Subcutaneous adipose tissue (tissue), 4 donors: ENCODE data around the gene CDC42EP5. TPM values are rescaled to one million over a fixed set of nuclear protein-coding genes. Genes with fewer than 3 reads are reported as not detected.

Experiments used
- total RNA-seq, 4 donors: library from RNA; depleted of rRNA; stranded (reverse); fragments of >200 nt; gene quantifications; one replicate each; pipeline ENCODE4 v1.1.0, GENCODE V29; 2016
- TF ChIP-seq, protein P1 (sequence below): fragments of 450-650 bp; IDR thresholded peaks from one replicate; pipeline ENCODE4 v1.5.1; 2016; ENCODE audit warnings: low read depth, mild to moderate bottlenecking, control low read depth, antibody characterized with exemption, moderate library complexity

Gene CDC42EP5
- total RNA-seq, 4 donors from 2014 or later: 0.98 to 11.6 (median 9.8) TPM

DNA sequence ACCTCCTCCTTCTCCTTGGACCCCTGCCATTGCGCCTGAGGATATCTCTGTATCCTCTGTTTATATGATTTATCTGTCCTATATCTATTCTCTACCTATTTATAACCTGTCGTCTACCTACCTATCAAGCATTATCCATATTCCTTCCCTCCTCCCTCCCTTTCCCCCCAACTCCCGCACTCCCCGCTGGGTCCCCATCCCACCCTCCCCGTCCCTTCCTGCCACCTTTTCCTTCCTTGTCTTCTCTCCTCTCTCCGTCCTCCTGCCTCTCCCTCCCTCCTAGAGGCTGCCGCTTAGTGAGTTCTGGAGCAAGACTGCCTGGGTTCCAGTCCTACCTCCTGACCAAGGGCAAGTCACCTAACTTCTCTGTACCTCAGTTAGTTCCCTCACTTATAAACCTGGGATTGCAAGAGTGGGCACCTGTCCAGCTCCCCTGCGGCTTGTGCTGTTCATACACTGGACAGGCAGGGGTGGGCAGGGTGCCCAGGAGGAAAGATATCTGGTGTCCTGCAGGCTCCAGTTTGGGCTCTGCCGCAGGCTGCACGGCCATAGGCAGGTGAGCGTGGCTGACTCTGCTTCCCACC, 41.7 kb downstream of the CDC42EP5 start:
- TF ChIP-seq, protein P1, sequence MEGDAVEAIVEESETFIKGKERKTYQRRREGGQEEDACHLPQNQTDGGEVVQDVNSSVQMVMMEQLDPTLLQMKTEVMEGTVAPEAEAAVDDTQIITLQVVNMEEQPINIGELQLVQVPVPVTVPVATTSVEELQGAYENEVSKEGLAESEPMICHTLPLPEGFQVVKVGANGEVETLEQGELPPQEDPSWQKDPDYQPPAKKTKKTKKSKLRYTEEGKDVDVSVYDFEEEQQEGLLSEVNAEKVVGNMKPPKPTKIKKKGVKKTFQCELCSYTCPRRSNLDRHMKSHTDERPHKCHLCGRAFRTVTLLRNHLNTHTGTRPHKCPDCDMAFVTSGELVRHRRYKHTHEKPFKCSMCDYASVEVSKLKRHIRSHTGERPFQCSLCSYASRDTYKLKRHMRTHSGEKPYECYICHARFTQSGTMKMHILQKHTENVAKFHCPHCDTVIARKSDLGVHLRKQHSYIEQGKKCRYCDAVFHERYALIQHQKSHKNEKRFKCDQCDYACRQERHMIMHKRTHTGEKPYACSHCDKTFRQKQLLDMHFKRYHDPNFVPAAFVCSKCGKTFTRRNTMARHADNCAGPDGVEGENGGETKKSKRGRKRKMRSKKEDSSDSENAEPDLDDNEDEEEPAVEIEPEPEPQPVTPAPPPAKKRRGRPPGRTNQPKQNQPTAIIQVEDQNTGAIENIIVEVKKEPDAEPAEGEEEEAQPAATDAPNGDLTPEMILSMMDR: no peak

DNA sequence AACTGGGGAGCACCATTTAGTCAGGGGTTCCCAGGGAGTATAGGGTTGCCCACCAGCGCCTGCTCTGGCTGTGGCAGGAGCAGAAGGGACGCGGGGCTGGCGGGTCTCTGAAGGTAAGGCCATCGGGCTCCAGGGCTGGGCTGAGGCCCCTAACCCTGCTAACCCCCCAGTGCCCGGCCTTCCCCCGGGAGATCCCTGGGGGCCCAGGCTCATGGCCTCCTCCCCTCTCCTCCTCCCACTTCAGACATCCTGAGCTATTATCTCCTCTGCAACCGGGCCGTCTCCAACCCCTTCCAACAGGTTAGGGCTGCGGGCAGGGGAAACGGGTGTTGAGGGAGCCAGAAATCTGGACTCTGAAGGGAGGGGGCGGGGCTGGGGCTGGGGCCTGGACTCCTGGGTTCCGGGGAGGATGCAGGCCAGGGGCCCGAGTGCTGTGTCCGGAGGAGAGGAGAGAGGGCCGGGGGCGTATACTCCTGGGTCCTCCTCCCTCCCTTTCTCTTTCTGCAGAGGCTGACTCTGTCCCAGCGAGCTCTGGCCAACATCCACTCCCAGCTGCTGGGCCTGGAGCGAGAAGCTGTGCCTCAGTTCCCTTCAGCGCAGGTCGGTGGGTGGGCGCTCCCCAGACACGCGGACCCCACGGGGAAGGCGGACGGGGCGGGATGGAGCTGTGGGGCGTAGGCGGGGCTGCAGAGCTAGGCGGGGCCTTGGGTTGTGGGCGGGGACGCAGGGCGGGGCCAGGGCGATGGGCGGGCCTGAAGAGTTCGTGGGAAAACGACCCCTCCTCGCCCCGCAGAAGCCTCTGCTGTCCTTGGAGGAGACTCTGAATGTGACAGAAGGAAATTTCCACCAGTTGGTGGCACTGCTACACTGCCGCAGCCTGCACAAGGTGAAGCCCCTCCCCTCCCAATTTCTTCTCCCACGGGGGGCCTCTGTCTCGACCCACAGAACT, 42.5 kb downstream of the CDC42EP5 start:
- TF ChIP-seq, protein P1: no peak

DNA sequence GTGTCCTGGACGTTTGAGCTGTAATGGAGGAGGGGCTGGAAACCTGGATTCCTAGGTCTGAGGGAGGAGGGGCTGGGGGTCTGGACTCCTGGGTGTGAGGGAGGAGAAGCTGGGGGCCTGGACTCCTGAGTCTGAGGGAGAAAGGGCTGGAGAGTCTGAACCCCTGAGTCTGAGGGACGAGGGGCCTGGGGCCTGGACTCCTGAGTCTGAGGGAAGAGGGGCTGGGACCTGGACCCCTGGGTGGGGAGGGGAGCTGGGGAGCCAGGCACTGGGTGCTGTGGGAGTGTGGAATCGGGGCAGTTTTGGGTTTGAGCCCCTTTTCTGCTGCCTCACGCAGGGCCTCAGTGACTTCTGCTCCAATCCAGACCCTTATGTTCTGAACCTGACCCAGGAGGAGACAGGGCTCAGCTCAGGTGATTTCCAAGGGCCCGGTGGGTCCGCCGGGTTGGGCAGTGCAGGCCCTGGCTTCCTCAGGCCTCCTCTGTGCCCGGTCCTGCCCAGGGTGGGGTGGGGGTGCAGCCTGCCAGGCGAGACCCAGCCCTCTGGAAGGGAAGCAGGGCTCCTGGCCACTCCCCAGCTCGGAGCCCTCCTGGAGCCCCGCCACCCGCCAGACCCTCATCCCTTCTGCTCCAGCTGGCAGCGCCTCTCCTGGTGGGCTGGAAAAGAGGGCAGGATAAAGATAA, 43.4 kb downstream of the CDC42EP5 start:
- TF ChIP-seq, protein P1: no peak

DNA sequence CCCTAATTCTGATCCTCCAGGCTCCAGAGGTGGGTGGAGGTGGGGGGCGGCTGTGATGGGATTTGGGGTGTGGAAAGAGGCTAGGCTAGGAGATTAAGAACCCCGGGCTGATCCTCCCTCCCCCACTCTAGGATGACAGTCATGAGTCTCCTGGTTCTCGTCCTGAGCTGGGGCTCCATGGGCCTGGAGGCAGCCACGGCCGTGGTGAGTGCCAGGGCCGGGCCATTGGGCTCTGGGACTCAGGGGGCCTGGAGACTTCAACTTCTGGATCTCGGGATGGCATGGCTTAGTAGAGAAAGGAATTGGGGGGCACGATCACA, 44.0 kb downstream of the CDC42EP5 start:
- TF ChIP-seq, protein P1: no peak

DNA sequence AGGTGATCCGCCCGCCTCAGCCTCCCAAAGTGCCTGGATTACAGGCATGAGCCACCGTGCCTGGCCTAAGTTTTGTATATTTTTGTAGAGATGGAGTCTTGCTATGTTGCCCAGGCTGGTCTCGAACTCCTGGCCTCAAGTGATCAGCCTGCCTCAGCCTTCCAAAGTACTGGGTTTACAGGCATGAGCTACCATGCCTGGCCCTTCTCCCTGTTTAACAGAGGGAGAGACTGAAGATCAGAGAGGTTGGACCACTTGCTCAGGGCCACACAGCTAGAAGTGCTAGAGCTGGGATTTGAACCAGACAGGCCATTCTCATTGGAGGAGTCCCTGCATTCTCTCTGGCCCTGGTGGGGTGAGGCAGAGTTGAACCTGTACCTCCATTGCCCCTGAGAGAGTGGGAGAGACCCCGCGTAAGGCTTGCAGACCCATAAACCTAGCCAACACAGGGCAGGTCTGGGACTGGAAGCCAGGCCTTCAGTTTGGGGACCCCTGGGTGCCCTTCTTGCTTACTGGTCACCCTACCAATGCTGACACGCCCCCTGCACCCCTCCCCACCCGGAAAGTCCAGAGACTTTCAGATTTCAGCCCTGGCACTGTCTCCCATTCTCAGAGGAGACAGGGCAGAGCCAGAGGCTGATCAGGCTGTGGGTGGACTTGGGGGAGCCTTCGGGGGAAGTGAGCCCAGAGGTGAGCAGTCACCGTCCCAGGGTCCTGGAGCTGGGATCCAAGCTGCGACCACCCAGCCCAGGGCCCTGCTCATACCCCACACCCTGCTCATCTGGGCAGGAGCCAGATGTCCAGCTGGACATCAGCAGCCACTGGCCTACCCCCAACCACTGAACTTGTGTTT, 44.5 kb downstream of the CDC42EP5 start:
- TF ChIP-seq, protein P1: no peak

DNA sequence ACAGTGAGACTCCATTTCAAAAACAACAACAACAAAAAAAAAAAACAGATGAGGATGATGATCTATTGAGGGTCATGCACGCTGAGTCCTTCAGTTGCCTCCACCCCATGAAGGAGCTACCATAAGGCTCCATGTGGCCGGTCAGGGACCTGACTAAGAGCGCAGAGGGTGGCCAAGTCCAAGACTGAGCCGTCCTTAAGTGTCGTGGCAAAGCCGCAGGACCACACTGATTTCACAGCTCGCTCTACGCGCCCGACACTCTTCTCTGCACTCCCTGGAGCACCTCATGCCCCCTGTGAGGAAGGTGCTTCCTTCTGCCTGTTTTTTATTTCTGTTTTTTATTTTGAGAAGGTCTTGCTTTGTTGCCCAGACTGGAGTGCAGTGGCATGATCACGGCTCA, 45.5 kb downstream of the CDC42EP5 start:
- TF ChIP-seq, protein P1: no peak
